GM21825 (cell line): ENCODE data around the gene LGALS13.
"Not testable (repeated sequence)": the region's sequence is repeated elsewhere in the genome, so short reads cannot be mapped to it uniquely, and the experiment has no call there.

Experiments used
- ATAC-seq: cut with Tn5 transposase; IDR thresholded peaks from one replicate; pipeline ENCODE4 v1.9.1; 2021; ENCODE audit warnings: mild to moderate bottlenecking, moderate library complexity; ENCODE audit not compliant: unreplicated experiment

Gene LGALS13

DNA sequence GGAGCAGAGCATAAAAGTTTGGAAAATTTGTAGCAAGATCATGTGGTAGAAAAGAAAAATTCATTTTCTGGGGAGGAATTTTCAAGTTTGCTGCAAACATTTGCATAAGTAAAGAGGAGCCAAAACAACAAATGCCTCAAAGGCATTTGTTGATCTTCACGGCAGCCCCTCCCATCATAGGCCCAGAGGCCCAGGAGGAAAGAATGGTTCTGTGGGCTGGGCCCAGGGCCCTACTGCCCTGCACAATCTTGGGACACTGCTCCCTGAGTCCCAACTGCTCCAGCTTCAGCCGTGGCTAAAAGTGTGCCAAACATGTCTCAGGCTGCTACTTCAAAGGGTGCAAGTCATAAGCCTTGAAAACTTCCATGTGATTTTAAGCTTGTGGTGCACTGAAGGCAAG, 11.3 kb downstream of the LGALS13 start:
- no peak for ATAC-seq

- ATAC-seq = no peak
These were observed 15.4 kb downstream of the LGALS13 start for GRCh38 chr19:39617745-39618144.

DNA sequence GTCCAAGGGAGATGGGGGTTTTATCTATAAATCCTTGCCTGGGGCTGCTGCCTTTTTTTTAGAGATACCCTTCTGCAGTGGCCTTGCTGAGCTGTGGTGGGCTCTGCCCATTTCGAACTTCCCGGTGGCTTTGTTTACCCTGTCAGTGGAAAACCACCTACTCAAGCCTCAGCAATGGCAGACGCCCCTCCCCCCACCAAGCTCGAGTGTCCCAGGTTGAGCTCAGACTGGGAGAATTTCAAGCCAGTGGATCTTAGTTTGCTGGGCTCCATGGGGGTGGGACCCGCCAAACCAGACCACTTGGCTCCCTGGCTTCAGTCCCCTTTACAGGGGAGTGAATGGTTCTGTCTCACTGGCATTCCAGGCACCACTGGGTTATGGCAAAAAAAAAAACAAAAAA, 21.6 kb downstream of the LGALS13 start:
- ATAC-seq = no peak

GRCh38 chr19:39627631-39628030, 25.3 kb downstream of the LGALS13 start:
- not testable (repeated sequence) for ATAC-seq

DNA sequence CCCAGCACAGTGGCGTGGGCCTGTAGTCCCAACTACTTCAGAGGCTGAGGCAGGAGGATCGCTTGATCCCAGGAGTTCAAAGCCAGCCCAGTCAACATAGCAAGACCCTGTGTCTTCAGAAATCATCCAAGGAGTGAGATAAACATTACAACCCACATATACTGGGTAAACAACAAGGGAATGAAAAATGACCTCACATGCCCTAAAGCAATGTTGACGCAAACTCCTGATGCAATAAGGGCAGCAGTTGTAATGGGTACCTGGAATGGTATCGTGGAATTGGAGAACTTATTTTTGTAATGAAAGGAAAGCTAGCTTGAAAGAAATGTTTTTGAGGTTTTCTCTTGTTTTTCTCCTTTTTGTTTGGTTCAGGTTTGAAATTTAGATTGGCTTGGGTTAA, 28.9 kb downstream of the LGALS13 start:
- ATAC-seq = no peak

DNA sequence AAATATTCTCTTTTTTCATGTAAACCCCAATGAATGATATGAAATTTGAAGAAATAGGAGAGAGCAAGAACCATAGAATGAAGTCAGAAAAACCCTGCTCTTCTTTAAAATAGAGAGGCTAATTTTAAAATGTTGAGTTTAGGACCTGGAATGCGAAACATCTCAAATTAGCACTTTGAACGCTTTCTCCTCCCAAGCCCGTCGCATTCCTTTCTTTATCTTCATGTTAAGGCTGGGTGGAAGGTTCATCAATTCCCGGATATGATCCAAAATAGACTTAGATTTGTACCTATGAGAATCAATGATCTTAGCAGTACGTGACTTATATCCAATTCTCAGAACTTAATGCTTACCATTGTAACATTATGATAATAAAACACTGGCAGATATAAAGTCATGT, 29.3 kb downstream of the LGALS13 start:
- ATAC-seq = no peak

DNA sequence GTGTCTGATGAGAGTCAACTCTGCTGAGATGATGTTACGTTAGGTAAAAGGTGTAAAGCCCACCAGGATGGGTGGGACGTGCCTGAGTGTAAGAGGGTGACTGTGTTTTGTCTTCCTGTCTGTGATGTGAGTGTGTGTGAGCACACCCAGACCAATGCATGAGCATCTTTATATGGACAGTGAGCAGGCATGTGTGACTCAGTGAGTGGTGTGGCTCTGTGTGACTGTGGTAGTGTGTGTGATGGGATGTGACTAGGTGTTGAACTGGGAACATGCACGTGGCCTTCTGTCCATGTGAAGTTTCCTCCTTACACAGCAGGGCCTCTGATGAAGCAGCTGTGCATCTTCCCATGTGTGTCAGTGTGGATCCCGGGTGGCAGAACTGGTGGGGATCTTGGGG, 35.6 kb downstream of the LGALS13 start:
- no peak for ATAC-seq

- ATAC-seq = no peak
These were observed 39.4 kb downstream of the LGALS13 start for GRCh38 chr19:39641773-39642172.

GRCh38 chr19:39643591-39643990, 41.3 kb downstream of the LGALS13 start:
- no peak for ATAC-seq

GRCh38 chr19:39645800-39646411, 43.6 kb downstream of the LGALS13 start:
- no peak for ATAC-seq

DNA sequence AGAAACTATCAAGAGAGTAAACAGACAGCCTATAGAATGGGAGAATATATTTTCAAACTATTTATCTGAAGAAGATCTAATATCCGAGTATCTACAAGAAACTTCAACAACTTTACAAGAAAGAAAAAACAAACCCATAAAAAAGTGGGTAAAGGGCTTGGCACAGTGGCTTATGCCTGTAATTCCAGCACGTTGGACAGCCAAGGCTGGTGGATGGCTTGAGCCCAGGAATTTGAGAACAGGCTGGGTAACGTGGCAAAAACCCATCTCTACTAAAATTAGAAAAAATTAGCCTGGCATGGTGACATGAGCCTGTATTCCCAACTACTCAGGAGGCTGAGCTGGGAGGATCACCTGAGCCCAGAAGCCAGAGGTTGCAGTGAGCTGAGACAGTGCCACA, 45.6 kb downstream of the LGALS13 start:
- no peak for ATAC-seq

DNA sequence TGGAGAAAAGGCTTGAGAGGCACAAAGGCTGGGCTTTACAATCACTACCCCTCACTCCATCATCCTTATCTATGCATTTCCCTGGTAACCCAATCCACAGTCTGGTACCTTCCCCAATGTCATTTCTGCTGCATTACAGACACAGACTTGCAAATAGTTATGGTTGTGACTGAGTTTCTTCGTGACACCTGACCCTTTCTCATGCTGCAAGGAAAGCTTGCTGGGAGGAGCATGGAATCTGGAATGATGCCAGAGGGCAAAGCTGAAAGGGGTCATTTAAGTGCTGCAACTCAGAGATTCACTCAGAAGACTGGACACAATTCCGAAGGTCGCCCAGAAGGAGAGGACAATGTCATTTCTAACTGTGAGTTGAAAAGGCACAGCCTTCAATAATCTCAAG, 53.3 kb downstream of the LGALS13 start, which contains the start of gene LGALS16:
TSS of gene LGALS16 (plus strand) at position 301 of the 400 bp plus-strand sequence. CDS start at position 350, 49 bp downstream.
- no peak for ATAC-seq
